ENCODE data around the gene AMPD3.

AMPD3 gene

DNA sequence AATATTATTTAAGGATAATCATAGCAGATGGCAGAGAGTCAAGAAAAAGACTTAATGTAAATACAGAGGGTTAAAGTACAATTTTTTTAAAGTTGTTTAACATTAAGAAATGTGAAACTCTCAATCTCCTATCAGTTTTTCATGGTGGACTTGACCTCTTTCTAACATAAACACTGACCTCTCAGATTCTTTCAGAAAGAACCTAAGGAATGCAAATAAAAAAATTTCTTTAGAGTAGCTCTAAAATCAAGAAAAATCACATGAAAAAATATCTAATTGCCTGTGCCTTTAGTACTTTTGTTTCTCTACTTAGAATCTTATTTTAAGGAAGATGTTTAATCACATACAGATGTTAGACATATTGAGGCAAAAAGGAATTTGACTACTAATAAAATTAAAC lies 73.1 kb downstream of the AMPD3 start:
- no peak overlapping the region for H3K27ac ChIP-seq
- TF ChIP-seq, protein P1, sequence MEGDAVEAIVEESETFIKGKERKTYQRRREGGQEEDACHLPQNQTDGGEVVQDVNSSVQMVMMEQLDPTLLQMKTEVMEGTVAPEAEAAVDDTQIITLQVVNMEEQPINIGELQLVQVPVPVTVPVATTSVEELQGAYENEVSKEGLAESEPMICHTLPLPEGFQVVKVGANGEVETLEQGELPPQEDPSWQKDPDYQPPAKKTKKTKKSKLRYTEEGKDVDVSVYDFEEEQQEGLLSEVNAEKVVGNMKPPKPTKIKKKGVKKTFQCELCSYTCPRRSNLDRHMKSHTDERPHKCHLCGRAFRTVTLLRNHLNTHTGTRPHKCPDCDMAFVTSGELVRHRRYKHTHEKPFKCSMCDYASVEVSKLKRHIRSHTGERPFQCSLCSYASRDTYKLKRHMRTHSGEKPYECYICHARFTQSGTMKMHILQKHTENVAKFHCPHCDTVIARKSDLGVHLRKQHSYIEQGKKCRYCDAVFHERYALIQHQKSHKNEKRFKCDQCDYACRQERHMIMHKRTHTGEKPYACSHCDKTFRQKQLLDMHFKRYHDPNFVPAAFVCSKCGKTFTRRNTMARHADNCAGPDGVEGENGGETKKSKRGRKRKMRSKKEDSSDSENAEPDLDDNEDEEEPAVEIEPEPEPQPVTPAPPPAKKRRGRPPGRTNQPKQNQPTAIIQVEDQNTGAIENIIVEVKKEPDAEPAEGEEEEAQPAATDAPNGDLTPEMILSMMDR (conservative IDR thresholded peaks at IDR 0.05), result no peak
- no peak for TF ChIP-seq ZFX (IDR thresholded peaks at IDR 0.05)

DNA sequence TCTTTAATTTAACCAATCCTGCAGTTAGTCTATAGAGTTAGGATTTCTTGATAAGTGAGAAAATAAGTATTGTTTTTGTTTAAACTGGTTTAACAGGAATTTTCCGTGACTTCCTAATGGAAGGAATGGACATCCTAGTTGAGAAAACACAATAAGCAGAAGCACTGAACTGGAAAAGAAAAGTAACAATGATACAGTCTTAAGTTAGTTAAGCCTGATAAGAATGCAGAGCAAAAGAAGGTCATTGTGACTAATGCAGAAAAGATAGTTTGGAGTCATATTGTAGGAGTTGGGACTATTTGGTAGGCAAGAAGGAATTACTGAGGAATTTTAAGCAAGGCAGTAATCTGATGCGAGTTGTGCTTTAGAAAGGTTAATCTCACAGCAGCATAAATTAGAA lies 74.2 kb downstream of the AMPD3 start:
- TF ChIP-seq ZFX (IDR thresholded peaks at IDR 0.05), result no peak
- TF ChIP-seq, protein P1 (conservative IDR thresholded peaks at IDR 0.05), result no peak
- H3K27ac ChIP-seq, result no peak overlapping the region

DNA sequence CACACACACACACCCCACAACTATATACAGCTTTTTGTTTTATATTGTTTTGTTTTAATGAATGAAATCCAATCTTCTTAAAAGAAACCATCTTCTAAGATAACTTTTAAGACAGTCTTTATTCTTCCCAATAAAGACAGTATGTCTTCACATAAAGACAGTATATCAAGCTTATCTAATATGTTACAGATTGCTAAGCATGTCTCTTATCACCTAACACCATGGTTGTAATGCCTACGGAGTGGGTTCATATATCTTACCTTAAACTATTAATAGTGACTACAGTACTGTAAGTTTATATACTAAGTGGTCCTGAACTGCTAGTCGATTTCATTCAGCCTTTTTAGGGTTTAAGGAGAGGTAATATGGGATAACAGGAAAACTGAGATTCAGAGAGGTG lies 77.5 kb downstream of the AMPD3 start:
- no peak overlapping the region for H3K27ac ChIP-seq
- no peak for TF ChIP-seq ZFX (IDR thresholded peaks at IDR 0.05)
- TF ChIP-seq, protein P1 (conservative IDR thresholded peaks at IDR 0.05), result no peak

DNA sequence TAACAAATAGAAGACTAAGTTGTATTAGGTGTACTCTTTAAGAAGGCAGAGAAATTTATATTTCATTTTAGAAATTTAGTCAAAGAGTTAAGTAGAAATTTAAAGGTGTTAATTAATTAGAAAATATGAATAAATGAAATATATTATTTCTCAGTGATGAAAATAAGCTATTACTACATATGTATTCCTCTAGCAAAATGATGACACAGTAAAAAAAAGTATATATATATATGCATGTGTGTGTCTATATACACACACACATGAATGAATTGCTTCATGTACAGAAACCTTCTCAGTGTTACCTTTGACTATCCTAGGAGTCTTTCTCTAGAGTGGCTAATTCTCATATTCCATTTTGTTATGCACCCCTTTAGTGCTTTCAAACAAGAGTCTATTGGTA lies 78.3 kb downstream of the AMPD3 start:
- H3K27ac ChIP-seq, result no peak overlapping the region
- TF ChIP-seq, protein P1 (conservative IDR thresholded peaks at IDR 0.05), result no peak
- no peak for TF ChIP-seq ZFX (IDR thresholded peaks at IDR 0.05)

DNA sequence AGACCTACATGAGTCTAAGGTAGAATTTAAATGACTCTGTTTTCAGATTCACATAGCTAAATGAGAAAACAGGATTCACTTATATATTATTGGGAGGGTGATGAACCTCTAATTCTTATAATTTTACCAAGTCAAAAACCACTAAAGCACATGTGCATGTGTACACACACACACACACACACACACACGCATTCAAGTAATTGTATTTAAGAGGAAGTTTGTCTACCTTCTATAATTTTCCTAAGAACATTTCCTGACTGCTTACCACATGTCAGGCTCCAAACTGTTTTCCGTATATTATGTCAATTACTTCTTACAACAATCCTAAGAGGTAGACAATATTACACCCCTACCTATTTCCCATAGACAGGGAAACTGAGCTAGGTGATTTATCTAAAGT lies 79.3 kb downstream of the AMPD3 start:
- TF ChIP-seq, protein P1 (conservative IDR thresholded peaks at IDR 0.05), result no peak
- TF ChIP-seq ZFX (IDR thresholded peaks at IDR 0.05), result no peak
- H3K27ac ChIP-seq, result no peak overlapping the region

DNA sequence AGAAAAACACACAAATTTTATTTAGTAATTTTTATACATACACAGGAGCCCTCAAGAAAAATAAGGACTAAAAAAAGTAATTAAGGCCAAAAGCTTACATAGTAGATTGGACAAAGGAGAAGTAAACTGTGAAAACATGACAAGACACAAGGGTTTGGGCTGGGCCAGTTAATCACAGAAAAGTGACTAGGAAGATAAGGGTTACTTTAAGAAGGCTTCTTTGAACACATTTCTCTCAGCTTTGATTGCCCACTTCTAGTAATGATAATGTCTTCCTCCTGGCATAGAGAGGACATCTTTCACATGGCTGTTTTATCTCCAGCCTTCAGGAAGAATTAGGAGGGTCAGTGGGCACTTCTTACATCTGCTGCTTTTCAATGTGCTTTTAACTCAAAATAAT lies 82.5 kb downstream of the AMPD3 start:
- no peak for TF ChIP-seq ZFX (IDR thresholded peaks at IDR 0.05)
- TF ChIP-seq, protein P1 (conservative IDR thresholded peaks at IDR 0.05), result no peak
- H3K27ac ChIP-seq, result no peak overlapping the region

DNA sequence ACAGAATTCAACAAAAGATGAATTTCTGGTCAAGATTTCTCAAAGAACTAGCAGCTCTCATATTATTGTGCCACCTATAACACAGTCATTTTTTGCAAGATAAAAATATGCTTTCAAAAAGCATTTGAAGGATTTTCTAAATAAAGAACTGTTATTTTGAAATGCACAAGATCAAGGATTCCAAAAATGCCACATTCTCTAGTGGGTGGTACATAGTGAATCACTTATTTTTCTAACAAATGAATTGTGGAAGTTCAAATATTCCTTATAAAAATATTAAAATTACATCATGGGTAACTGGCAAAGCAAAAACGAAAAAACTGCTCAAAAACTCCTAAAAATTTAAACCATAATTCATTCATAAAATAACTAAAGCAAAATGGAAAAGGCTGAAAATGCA lies 83.9 kb downstream of the AMPD3 start:
- TF ChIP-seq ZFX (IDR thresholded peaks at IDR 0.05), result no peak
- TF ChIP-seq, protein P1 (conservative IDR thresholded peaks at IDR 0.05), result no peak
- no peak overlapping the region for H3K27ac ChIP-seq

Measured in C4-2B (cell line).